HG03378 (cell line): Measurements from ENCODE around the gene AUTS2.
"Not testable (repeated sequence)": the region's sequence is repeated elsewhere in the genome, so short reads cannot be mapped to it uniquely, and the experiment has no call there.

Experiments used
- ATAC-seq: cut with Tn5 transposase; IDR thresholded peaks from one replicate; pipeline ENCODE4 v1.9.1; 2021; ENCODE audit warnings: mild to moderate bottlenecking, moderate library complexity; ENCODE audit not compliant: unreplicated experiment

The AUTS2 gene

GRCh38 chr7:70268179-70268578 is 669.9 kb downstream of the AUTS2 start:
- ATAC-seq, result no peak

- ATAC-seq, result no peak
Measured at GRCh38 chr7:70270149-70270548, 671.9 kb downstream of the AUTS2 start.

GRCh38 chr7:70271617-70272081 is 673.4 kb downstream of the AUTS2 start:
- no peak for ATAC-seq

- not testable (repeated sequence) for ATAC-seq
Measured at GRCh38 chr7:70275570-70275969, 677.3 kb downstream of the AUTS2 start.

GRCh38 chr7:70285187-70285586 is 686.9 kb downstream of the AUTS2 start:
- no peak for ATAC-seq

GRCh38 chr7:70285854-70286253 is 687.6 kb downstream of the AUTS2 start:
- ATAC-seq, result no peak

GRCh38 chr7:70288781-70289456 is 690.6 kb downstream of the AUTS2 start:
- no peak for ATAC-seq

GRCh38 chr7:70292716-70293115 is 694.4 kb downstream of the AUTS2 start:
- no peak for ATAC-seq

GRCh38 chr7:70294211-70294911 is 696.1 kb downstream of the AUTS2 start:
- no peak for ATAC-seq

- no peak for ATAC-seq
Measured at GRCh38 chr7:70298780-70299471, 700.7 kb downstream of the AUTS2 start.

GRCh38 chr7:70299472-70299807 is 701.2 kb downstream of the AUTS2 start:
- no peak for ATAC-seq

- ATAC-seq, result no peak
Measured at GRCh38 chr7:70301673-70302185, 703.5 kb downstream of the AUTS2 start.

- ATAC-seq, result no peak
Measured at GRCh38 chr7:70303309-70303708, 705.0 kb downstream of the AUTS2 start.

GRCh38 chr7:70303780-70304179 is 705.5 kb downstream of the AUTS2 start:
- ATAC-seq, result no peak

- no peak for ATAC-seq
Measured at GRCh38 chr7:70306173-70306572, 707.9 kb downstream of the AUTS2 start.

GRCh38 chr7:70307544-70308106 is 709.4 kb downstream of the AUTS2 start:
- no peak for ATAC-seq

- no peak for ATAC-seq
Measured at GRCh38 chr7:70312336-70312735, 714.1 kb downstream of the AUTS2 start.

GRCh38 chr7:70313271-70313670 is 715.0 kb downstream of the AUTS2 start:
- ATAC-seq, result no peak

GRCh38 chr7:70313687-70314086 is 715.4 kb downstream of the AUTS2 start:
- no peak for ATAC-seq

- no peak for ATAC-seq
Measured at GRCh38 chr7:70314221-70314620, 715.9 kb downstream of the AUTS2 start.

GRCh38 chr7:70316745-70317144 is 718.5 kb downstream of the AUTS2 start:
- ATAC-seq, result no peak
